H1 (cell line): ENCODE results near the gene MCTS1. TPM values are rescaled to one million over a fixed set of nuclear protein-coding genes. Genes with fewer than 3 reads are reported as not detected.

Source experiments
- CTCF ChIA-PET: fragments of 300-600 bp; sonication (Branson Sonifier 250); formaldehyde crosslinking; loops from one replicate; lab custom pipeline; 2021; ENCODE audit not compliant: partially characterized antibody; lab: Charles Lee
- POLR2A ChIA-PET: fragments of 300-600 bp; sonication (Branson Sonifier 250); formaldehyde crosslinking; loops from one replicate; lab custom pipeline; 2021; ENCODE audit warnings: inconsistent platforms; ENCODE audit not compliant: partially characterized antibody; lab: Charles Lee
- DNase-seq, 2 experiments: peaks; one replicate each; pipeline versions ENCODE4 v3.0.0 to v3.0.0-alpha.2; 2010 to 2022; ENCODE audit warnings: low spot score in 2 of 2, low read depth in 1 of 2, mixed read lengths in 1 of 2
- FAIRE-seq: peaks from 2 replicates; lab custom pipeline; 2011; peaks lifted over from hg19 to GRCh38; lab: Jason Lieb, UNC
- H2AFZ ChIP-seq: 2 replicates; pipeline ENCODE4 v1.8.1; 2012; ENCODE audit warnings: low read length, inconsistent platforms
- H2AK5ac ChIP-seq: 2 replicates; pipeline ENCODE4 v1.6.1; 2013; ENCODE audit warnings: low read depth, low read length
- H2BK120ac ChIP-seq: replicated peaks from 2 replicates; pipeline ENCODE3; 2013; ENCODE audit warnings: low read depth, low read length, inconsistent platforms
- H2BK12ac ChIP-seq: 2 replicates; pipeline ENCODE4 v1.6.1; 2013; ENCODE audit warnings: low read depth, low read length
- H2BK15ac ChIP-seq: 2 replicates; pipeline ENCODE4 v1.6.1; 2013; ENCODE audit warnings: low read length
- H2BK20ac ChIP-seq: 2 replicates; pipeline ENCODE4 v1.6.1; 2013; ENCODE audit warnings: low read length
- H2BK5ac ChIP-seq: 2 replicates; pipeline ENCODE4 v1.6.1; 2013; ENCODE audit warnings: low read depth, low read length
- H3K14ac ChIP-seq: 2 replicates; pipeline ENCODE4 v1.6.1; 2013; ENCODE audit warnings: inconsistent platforms; ENCODE audit not compliant: insufficient read length
- H3K18ac ChIP-seq: 2 replicates; pipeline ENCODE4 v1.6.1; 2013; ENCODE audit warnings: low read length; ENCODE audit errors: extremely low read depth
- H3K23ac ChIP-seq: 2 replicates; pipeline ENCODE4 v1.6.1; 2013; ENCODE audit warnings: inconsistent platforms; ENCODE audit not compliant: insufficient read length
- H3K23me2 ChIP-seq: 2 replicates; pipeline ENCODE4 v1.6.1; 2013; ENCODE audit warnings: low read depth, low read length
- H3K27ac ChIP-seq: 2 replicates; pipeline ENCODE4 v1.6.1; 2011; ENCODE audit warnings: low read depth, low read length, inconsistent platforms
- H3K27me3 ChIP-seq, 4 experiments: replicated peaks in 1 of 4; 1 replicate in 1 of 4; 2 replicates in 3 of 4; pipeline versions ENCODE4 v1.6.1 to v1.8.1; 2011 to 2013; ENCODE audit warnings: low read length in 3 of 4, mild to moderate bottlenecking in 3 of 4, inconsistent platforms in 2 of 4, mixed read lengths in 2 of 4, moderate library complexity in 1 of 4; ENCODE audit not compliant: control insufficient read depth in 3 of 4, insufficient read depth in 3 of 4; ENCODE audit errors: extremely low read depth in 1 of 4
- H3K36me3 ChIP-seq, 4 experiments: 2 replicates each; pipeline versions ENCODE4 v1.6.1 to v1.8.1; 2011 to 2013; ENCODE audit warnings: mild to moderate bottlenecking in 4 of 4, low read length in 3 of 4, moderate library complexity in 2 of 4, control low read depth in 1 of 4, inconsistent platforms in 1 of 4; ENCODE audit not compliant: insufficient read depth in 4 of 4, control insufficient read depth in 2 of 4
- H3K4ac ChIP-seq: replicated peaks from 2 replicates; pipeline ENCODE3; 2013; ENCODE audit warnings: low read length, low read depth, mixed read lengths, inconsistent platforms; ENCODE audit not compliant: insufficient read length
- H3K4me1 ChIP-seq, 4 experiments: replicated peaks in 1 of 4; 1 replicate in 1 of 4; 2 replicates in 3 of 4; pipeline versions ENCODE4 v1.6.1 to v1.8.1; 2011 to 2013; ENCODE audit warnings: low read length in 3 of 4, inconsistent platforms in 2 of 4, mixed read lengths in 1 of 4; ENCODE audit not compliant: insufficient read depth in 4 of 4, control insufficient read depth in 3 of 4
- H3K4me2 ChIP-seq, 2 experiments: 2 replicates each; pipeline versions ENCODE4 v1.6.1 to v1.8.1; 2011 to 2013; ENCODE audit warnings: low read depth in 2 of 2, low read length in 2 of 2, control low read depth in 1 of 2, inconsistent platforms in 1 of 2, mild to moderate bottlenecking in 1 of 2; ENCODE audit not compliant: insufficient read depth in 1 of 2
- H3K4me3 ChIP-seq, 4 experiments: fragments of 200-600, 300-600 bp in 1 of 4; sonication (generic), shearing (Covaris generic), sonication (Bioruptor Twin) in 1 of 4; 2 replicates each; pipeline versions ENCODE4 v1.5.1 to v1.8.1; 2011 to 2016; ENCODE audit warnings: low read length in 4 of 4, low read depth in 3 of 4, control low read depth in 2 of 4, inconsistent platforms in 2 of 4, mild to moderate bottlenecking in 2 of 4, mixed read lengths in 1 of 4, moderate library complexity in 1 of 4; ENCODE audit not compliant: insufficient read depth in 2 of 4; ENCODE audit errors: extremely low read depth in 1 of 4
- H3K56ac ChIP-seq: replicated peaks from 2 replicates; pipeline ENCODE3; 2013; ENCODE audit warnings: low read depth, mild to moderate bottlenecking, mixed read lengths, low read length, inconsistent platforms; ENCODE audit not compliant: insufficient read length
- H3K79me1 ChIP-seq: 2 replicates; pipeline ENCODE4 v1.6.1; 2013; ENCODE audit warnings: low read depth, low read length, control low read depth
- H3K79me2 ChIP-seq, 2 experiments: 2 replicates each; pipeline versions ENCODE4 v1.6.1 to v1.8.1; 2012 to 2013; ENCODE audit warnings: low read length in 2 of 2, mild to moderate bottlenecking in 2 of 2, inconsistent platforms in 1 of 2; ENCODE audit not compliant: insufficient read depth in 2 of 2, control insufficient read depth in 1 of 2
- H3K9ac ChIP-seq, 4 experiments: replicated peaks in 1 of 4; 1 replicate in 1 of 4; 2 replicates in 3 of 4; pipeline versions ENCODE4 v1.6.1 to v1.8.1; 2011 to 2013; ENCODE audit warnings: low read depth in 3 of 4, low read length in 3 of 4, control low read depth in 2 of 4, mild to moderate bottlenecking in 2 of 4, moderate library complexity in 2 of 4, inconsistent platforms in 1 of 4; ENCODE audit errors: extremely low read depth in 1 of 4
- H3K9me3 ChIP-seq, 2 experiments: 2 replicates each; pipeline versions ENCODE4 v1.6.1 to v1.8.1; 2012 to 2013; ENCODE audit warnings: mild to moderate bottlenecking in 2 of 2, moderate library complexity in 2 of 2, control low read depth in 1 of 2, inconsistent platforms in 1 of 2, low read depth in 1 of 2, low read length in 1 of 2, mixed read lengths in 1 of 2; ENCODE audit not compliant: insufficient read depth in 2 of 2
- H4K20me1 ChIP-seq, 2 experiments: replicated peaks in 1 of 2; 2 replicates each; pipeline versions ENCODE3 to v1.8.1; 2011 to 2013; ENCODE audit warnings: inconsistent platforms in 2 of 2, low read length in 2 of 2, mild to moderate bottlenecking in 1 of 2; ENCODE audit not compliant: insufficient read depth in 2 of 2, control insufficient read depth in 1 of 2
- H4K5ac ChIP-seq: 2 replicates; pipeline ENCODE4 v1.6.1; 2013; ENCODE audit warnings: low read length, low read depth, mixed read lengths, inconsistent platforms; ENCODE audit not compliant: insufficient read length
- H4K8ac ChIP-seq: 2 replicates; pipeline ENCODE4 v1.8.0; 2013; ENCODE audit warnings: mild to moderate bottlenecking, moderate library complexity, low read length, inconsistent platforms; ENCODE audit not compliant: insufficient read depth; ENCODE audit errors: extremely low read depth
- H4K91ac ChIP-seq: replicated peaks from 2 replicates; pipeline ENCODE3; 2013; ENCODE audit warnings: low read length, mixed read lengths, inconsistent platforms; ENCODE audit not compliant: insufficient read length
- HDAC2 ChIP-seq, 2 experiments: fragments of 300-600 bp in 1 of 2; sonication (generic) in 1 of 2; IDR thresholded peaks; 2 replicates each; pipeline ENCODE4 v1.6.1; 2011 to 2012; ENCODE audit warnings: low read depth in 2 of 2, low read length in 2 of 2, mild to moderate bottlenecking in 2 of 2, moderate library complexity in 2 of 2, borderline replicate concordance in 1 of 2, inconsistent platforms in 1 of 2
- SUZ12 ChIP-seq: fragments of 200-600 bp; sonication (generic); IDR thresholded peaks from 2 replicates; pipeline ENCODE4 v1.6.1; 2012; ENCODE audit warnings: mild to moderate bottlenecking, inconsistent platforms, low read length, moderate library complexity, mixed read lengths
- TAF1 ChIP-seq: IDR thresholded peaks from 2 replicates; pipeline ENCODE4 v1.6.1; 2011; ENCODE audit warnings: mild to moderate bottlenecking, low read depth, low read length
- WGBS, 2 experiments: shearing (Covaris generic) in 1 of 2; methylation state at CpG; one replicate each; pipeline versions ENCODE4 v1.1.6 to v1.1.7; 2013 to 2015; ENCODE audit warnings: low lambda C conversion rate in 2 of 2, mixed read lengths in 2 of 2, inconsistent platforms in 1 of 2, low coverage in 1 of 2, missing lambda C conversion rate in 1 of 2; ENCODE audit not compliant: insufficient replicate concordance in 2 of 2, insufficient coverage in 1 of 2, insufficient read length in 1 of 2; ENCODE audit errors: extremely low coverage in 1 of 2, missing lambda C conversion rate in 1 of 2; 5-methylcytosine and 5-hydroxymethylcytosine counted together
- polyA plus RNA-seq, 7 experiments: library from polyadenylated mRNA; depleted of rRNA in 3 of 7; stranded (reverse) in 5 of 7; unstranded in 2 of 7; fragments of >200 nt in 5 of 7; fragments of 200-250 nt in 2 of 7; gene quantifications; 1 replicate in 5 of 7; 2 replicates in 1 of 7; 4 replicates in 1 of 7; pipeline versions ENCODE4 v1.2.1 to v1.2.3, GENCODE V29; 2011 to 2013; ENCODE audit warnings: missing spikeins in 2 of 7, mixed read lengths in 2 of 7
- total RNA-seq: library from RNA; stranded (reverse); fragmentation: NEBNext Ultra II Directional; extraction: Animal tissue kit (Norgen Biotek cat#: 25700); gene quantifications from 2 replicates; pipeline ENCODE4 v1.2.1, GENCODE V29; 2021

The MCTS1 gene
- total and polyA plus RNA-seq, 2 of the 8 experiments (the other 6 are each of a cell fraction or from before 2014, with no cell fraction given): 19.2 to 31.6 TPM

- Histone ChIP-seq H3K79me2 (no peaks in the 10 kb centered on the region), H3K36me3 (no peaks in the 10 kb centered on the region), H3K4ac (no peak overlapping the region), H2BK15ac (no peak overlapping the region), H2BK20ac (no peak overlapping the region), H3K27me3 (no peaks in the 10 kb centered on the region), H3K14ac (no peak overlapping the region), H2AK5ac (no peak overlapping the region), H3K4me3 (no peak overlapping the region), H3K27ac (no peak overlapping the region), H4K91ac (no peak overlapping the region), H2BK12ac (no peak overlapping the region), H3K79me1 (no peaks in the 10 kb centered on the region), H3K18ac (no peak overlapping the region), H3K9me3 (no peaks in the 10 kb centered on the region), H2BK5ac (no peak overlapping the region), H3K56ac (no peak overlapping the region), H2BK120ac (no peak overlapping the region), H3K4me1 (no peaks in the 10 kb centered on the region; a peak in 2 of 7 replicates), H4K5ac (no peak overlapping the region), H4K20me1 (no peaks in the 10 kb centered on the region), H3K4me2 (no peak overlapping the region), H2AFZ (no peak overlapping the region), H4K8ac (no peak overlapping the region), H3K23ac (no peak overlapping the region), H3K23me2 (0 out of 2 replicates have a peak, but pooled peaks cover 1% of the 10 kb centered on the region), H3K9ac (no peak overlapping the region)
- no CpG with 5 or more reads among the region's 3 CpGs for WGBS, 2 experiments
- FAIRE-seq (no peak), DNase-seq (no peak)
- ChIA-PET POLR2A (no interaction called here), CTCF (no interaction called here)
- TF ChIP-seq TAF1 (no peak), SUZ12 (no peak), HDAC2 (IDR thresholded peaks at IDR 0.05; ENCODE audit: borderline replicate concordance in 1 of 2, low read depth in 2 of 2, low read length in 2 of 2) (no peak)
Observed at GRCh38 chrX:120566817-120567216, 37.1 kb upstream of the MCTS1 start.
